HEK293T (cell line): ENCODE measurements around the gene CRAMP1.

Experiments used
- BHLHE40 ChIP-seq: fragments of 450-650 bp; IDR thresholded peaks from 2 replicates; pipeline ENCODE4 v1.6.1; 2016; ENCODE audit warnings: mild to moderate bottlenecking, moderate library complexity, borderline replicate concordance
- CTBP1 ChIP-seq: fragments of 450-650 bp; IDR thresholded peaks from 2 replicates; pipeline ENCODE4 v1.6.1; 2016; ENCODE audit warnings: borderline replicate concordance
- ELF4 ChIP-seq: fragments of 450-650 bp; IDR thresholded peaks from 2 replicates; pipeline ENCODE4 v1.6.1; 2017; ENCODE audit warnings: antibody characterized with exemption
- FOXA1 ChIP-seq: fragments of 450-650 bp; IDR thresholded peaks from 2 replicates; pipeline ENCODE4 v1.6.1; 2016; ENCODE audit warnings: mild to moderate bottlenecking

DNA sequence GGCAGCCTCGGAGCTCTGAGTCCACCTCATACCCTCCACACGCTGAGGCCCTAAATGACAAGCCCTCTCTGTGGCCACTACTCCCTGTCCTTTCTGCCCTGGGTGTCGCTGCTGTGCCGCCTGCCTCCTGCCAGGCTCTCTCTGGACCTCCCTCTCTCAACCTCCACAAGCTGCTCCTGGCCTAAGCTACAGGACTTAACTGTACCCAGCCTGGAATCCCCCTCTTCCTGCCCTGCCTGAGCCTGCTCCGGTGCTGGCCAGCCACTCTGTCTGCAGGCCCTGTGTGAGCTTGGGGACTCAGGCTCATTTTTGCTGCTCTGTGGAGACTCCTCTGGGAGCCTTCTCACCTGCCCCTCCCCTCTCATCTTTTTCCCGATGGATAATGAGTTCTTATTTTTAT is 21.8 kb upstream of the CRAMP1 start:
- TF ChIP-seq CTBP1: no peak
- no peak for TF ChIP-seq FOXA1
- TF ChIP-seq ELF4: no peak
- no peak for TF ChIP-seq BHLHE40
